Measurements from ENCODE around the gene PFKFB2.

The PFKFB2 gene

GRCh38 chr1:207051191-207051943 is 1.7 kb upstream of the PFKFB2 start, which contains the start of gene YOD1:
YOD1 (minus strand) TSS chr1:207051208; CDS start chr1:207051030, 178 bp downstream.
- peak within 1 kb of the TSS; percentile 92 for H3K4me3 ChIP-seq (ENCODE audit: low read depth, low read length)
- H3K27ac ChIP-seq = peak within 1 kb of the TSS; percentile 92
- in situ Hi-C loops (cut with HindIII; ENCODE audit: low pct_ligation_motif_present, low sequenced_read_pairs) = no loop called here
- peak; percentile 49 for DNase-seq
- H3K27me3 ChIP-seq (replicated peaks) = no peaks in the 10 kb centered on the region
- no peak for TF ChIP-seq CTCF (IDR thresholded peaks at IDR 0.05; ENCODE audit: low read depth, low read length, missing control alignments)
- peaks cover 20% of the 10 kb centered on the region for H3K36me3 ChIP-seq (replicated peaks)

- Histone ChIP-seq H3K4me3 (ENCODE audit: low read depth, low read length) (no peak overlapping the region), H3K36me3 (replicated peaks) (peaks cover 5% of the 10 kb centered on the region), H3K27me3 (replicated peaks) (no peaks in the 10 kb centered on the region), H3K27ac (no peak overlapping the region)
- no peak for TF ChIP-seq CTCF (IDR thresholded peaks at IDR 0.05; ENCODE audit: low read depth, low read length, missing control alignments)
- DNase-seq = no peak
- in situ Hi-C loops (cut with HindIII; ENCODE audit: low pct_ligation_motif_present, low sequenced_read_pairs) = no loop called here
Observed at GRCh38 chr1:207054491-207054890, 1.4 kb downstream of the PFKFB2 start.

- Histone ChIP-seq H3K4me3 (ENCODE audit: low read depth, low read length) (no peak overlapping the region), H3K36me3 (replicated peaks) (peaks cover 2% of the 10 kb centered on the region), H3K27me3 (replicated peaks) (no peaks in the 10 kb centered on the region), H3K27ac (no peak overlapping the region)
- in situ Hi-C loops (cut with HindIII; ENCODE audit: low pct_ligation_motif_present, low sequenced_read_pairs) = no loop called here
- no peak for DNase-seq
- TF ChIP-seq CTCF (IDR thresholded peaks at IDR 0.05; ENCODE audit: low read depth, low read length, missing control alignments) = no peak
Observed at GRCh38 chr1:207055386-207056001, 2.4 kb downstream of the PFKFB2 start.

GRCh38 chr1:207056673-207057072 is 3.6 kb downstream of the PFKFB2 start:
- Histone ChIP-seq H3K27ac (no peak overlapping the region), H3K4me3 (ENCODE audit: low read depth, low read length) (no peak overlapping the region), H3K27me3 (replicated peaks) (no peaks in the 10 kb centered on the region), H3K36me3 (replicated peaks) (no peaks in the 10 kb centered on the region)
- no peak for DNase-seq
- TF ChIP-seq CTCF (IDR thresholded peaks at IDR 0.05; ENCODE audit: low read depth, low read length, missing control alignments) = no peak
- in situ Hi-C loops (cut with HindIII; ENCODE audit: low pct_ligation_motif_present, low sequenced_read_pairs) = no loop called here

GRCh38 chr1:207058252-207058651 is 5.2 kb downstream of the PFKFB2 start:
- H3K4me3 ChIP-seq (ENCODE audit: low read depth, low read length) = no peak overlapping the region
- no peak overlapping the region for H3K27ac ChIP-seq
- no peak for TF ChIP-seq CTCF (IDR thresholded peaks at IDR 0.05; ENCODE audit: low read depth, low read length, missing control alignments)
- in situ Hi-C loops (cut with HindIII; ENCODE audit: low pct_ligation_motif_present, low sequenced_read_pairs) = no loop called here
- H3K36me3 ChIP-seq (replicated peaks) = no peaks in the 10 kb centered on the region
- DNase-seq = no peak
- H3K27me3 ChIP-seq (replicated peaks) = no peaks in the 10 kb centered on the region

All from brain microvascular endothelial cell (primary cell).